ENCODE results near the gene HBA1.

- TF ChIP-seq ARNTL (CRISPR knock-in tag; IDR thresholded peaks at IDR 0.05; ENCODE audit: borderline replicate concordance, low read depth), result no peak
- TF ChIP-seq ZNF565 (CRISPR knock-in tag; conservative IDR thresholded peaks at IDR 0.05; ENCODE audit: low read depth), result no peak
- no peak for TF ChIP-seq ZNF8 (CRISPR knock-in tag; IDR thresholded peaks at IDR 0.05)
- TF ChIP-seq ZC3H10 (CRISPR knock-in tag; IDR thresholded peaks at IDR 0.05), result no peak
- no peak for TF ChIP-seq TOX (CRISPR knock-in tag; IDR thresholded peaks at IDR 0.05; ENCODE audit: borderline replicate concordance)
- TF ChIP-seq RARB (CRISPR knock-in tag; IDR thresholded peaks at IDR 0.05), result no peak
- no peak for TF ChIP-seq ZFP3 (CRISPR knock-in tag; IDR thresholded peaks at IDR 0.05)
- TF ChIP-seq TCF4 (CRISPR knock-in tag; IDR thresholded peaks at IDR 0.05; ENCODE audit: borderline replicate concordance), result no peak
- no peak for TF ChIP-seq PATZ1 (CRISPR knock-in tag; IDR thresholded peaks at IDR 0.05; ENCODE audit: borderline replicate concordance)
- no peak for TF ChIP-seq ISL1 (CRISPR knock-in tag; IDR thresholded peaks at IDR 0.05)
- TF ChIP-seq GLIS3 (CRISPR knock-in tag; IDR thresholded peaks at IDR 0.05), result no peak
Measured at GRCh38 chr16:185691-186090, 9.2 kb downstream of the HBA1 start.
